ENCODE results near the gene CGNL1.

Gene CGNL1

DNA sequence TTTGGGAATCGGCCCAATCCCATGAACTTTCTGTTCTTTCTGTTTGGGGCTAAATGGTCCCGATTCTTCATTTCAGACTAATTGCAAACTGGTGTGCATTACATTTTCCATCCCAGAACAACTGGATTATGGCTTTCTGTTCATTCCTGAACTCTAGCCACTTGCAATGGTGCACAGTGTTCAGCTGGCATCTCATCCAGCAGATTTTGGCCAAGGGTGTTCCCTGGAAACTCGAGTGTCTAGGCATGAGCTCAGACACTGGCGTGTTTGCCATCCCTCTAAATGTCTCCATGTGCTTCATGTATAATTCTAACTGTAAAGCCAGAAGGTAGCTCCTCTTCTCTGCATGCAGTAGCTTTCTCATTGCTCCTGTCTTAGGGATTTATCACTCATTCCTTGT, 118.3 kb downstream of the CGNL1 start:
- H3K36me3 ChIP-seq (replicated peaks; ENCODE audit: insufficient read depth, low read length): no peaks in the 10 kb centered on the region
- no peak overlapping the region for H3K9ac ChIP-seq (ENCODE audit: low read length)
- peaks cover 8% of the 10 kb centered on the region for H3K4me1 ChIP-seq (ENCODE audit: low read length)
- no peak overlapping the region for H3K4me3 ChIP-seq (ENCODE audit: low read length)
- H4K20me1 ChIP-seq (ENCODE audit: insufficient read depth, low read length): no peaks in the 10 kb centered on the region
- DNase-seq: no peak
- no peaks in the 10 kb centered on the region for H3F3A ChIP-seq (ENCODE audit: insufficient read depth, low read length)
- H3K9me3 ChIP-seq (replicated peaks; ENCODE audit: insufficient read depth, low read length): no peaks in the 10 kb centered on the region
- H3K27ac ChIP-seq (ENCODE audit: low read length): no peak overlapping the region
- H2AFZ ChIP-seq (ENCODE audit: low read length): no peak overlapping the region
- no peaks in the 10 kb centered on the region for H3K79me2 ChIP-seq (ENCODE audit: low read length)
- no peak overlapping the region for H3K4me2 ChIP-seq (ENCODE audit: low read depth, low read length)
- H3K9me2 ChIP-seq (replicated peaks; ENCODE audit: insufficient read depth, low read length): no peaks in the 10 kb centered on the region
- H3K27me3 ChIP-seq (replicated peaks; ENCODE audit: insufficient read depth, low read length): no peaks in the 10 kb centered on the region
- TF ChIP-seq EZH2 (optimal IDR thresholded peaks at IDR 0.05; ENCODE audit: low read depth, low read length) (no peak), EZH2phosphoT487 (IDR thresholded peaks at IDR 0.05; ENCODE audit: low read length) (no peak)
- TF ChIP-seq, protein P1, sequence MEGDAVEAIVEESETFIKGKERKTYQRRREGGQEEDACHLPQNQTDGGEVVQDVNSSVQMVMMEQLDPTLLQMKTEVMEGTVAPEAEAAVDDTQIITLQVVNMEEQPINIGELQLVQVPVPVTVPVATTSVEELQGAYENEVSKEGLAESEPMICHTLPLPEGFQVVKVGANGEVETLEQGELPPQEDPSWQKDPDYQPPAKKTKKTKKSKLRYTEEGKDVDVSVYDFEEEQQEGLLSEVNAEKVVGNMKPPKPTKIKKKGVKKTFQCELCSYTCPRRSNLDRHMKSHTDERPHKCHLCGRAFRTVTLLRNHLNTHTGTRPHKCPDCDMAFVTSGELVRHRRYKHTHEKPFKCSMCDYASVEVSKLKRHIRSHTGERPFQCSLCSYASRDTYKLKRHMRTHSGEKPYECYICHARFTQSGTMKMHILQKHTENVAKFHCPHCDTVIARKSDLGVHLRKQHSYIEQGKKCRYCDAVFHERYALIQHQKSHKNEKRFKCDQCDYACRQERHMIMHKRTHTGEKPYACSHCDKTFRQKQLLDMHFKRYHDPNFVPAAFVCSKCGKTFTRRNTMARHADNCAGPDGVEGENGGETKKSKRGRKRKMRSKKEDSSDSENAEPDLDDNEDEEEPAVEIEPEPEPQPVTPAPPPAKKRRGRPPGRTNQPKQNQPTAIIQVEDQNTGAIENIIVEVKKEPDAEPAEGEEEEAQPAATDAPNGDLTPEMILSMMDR (IDR thresholded peaks at IDR 0.05; ENCODE audit: low read length): no peak

DNA sequence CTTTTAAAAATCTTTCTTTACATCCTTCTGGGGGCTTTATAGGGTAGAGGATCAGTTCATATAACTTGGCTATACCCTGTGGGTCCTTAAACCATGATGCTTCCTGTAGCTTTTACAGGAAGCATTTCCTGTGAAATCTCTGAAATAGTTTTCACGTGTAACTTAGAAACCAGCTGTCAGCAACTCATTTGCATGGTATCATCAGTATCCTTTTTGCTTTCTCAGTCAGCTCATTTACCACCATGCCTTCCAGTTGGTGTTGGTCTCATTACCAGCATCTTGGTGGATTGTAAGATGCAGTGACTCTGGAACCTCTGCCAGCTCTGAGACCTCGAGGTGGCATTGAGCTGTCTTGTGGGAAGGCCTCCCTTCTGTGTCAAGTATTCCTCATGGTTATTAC, 118.7 kb downstream of the CGNL1 start:
- Histone ChIP-seq H3K4me1 (ENCODE audit: low read length) (peaks cover 8% of the 10 kb centered on the region), H3K9ac (ENCODE audit: low read length) (no peak overlapping the region), H3K36me3 (replicated peaks; ENCODE audit: insufficient read depth, low read length) (no peaks in the 10 kb centered on the region), H3K4me2 (ENCODE audit: low read depth, low read length) (no peak overlapping the region), H3K9me3 (replicated peaks; ENCODE audit: insufficient read depth, low read length) (no peaks in the 10 kb centered on the region), H2AFZ (ENCODE audit: low read length) (no peak overlapping the region), H3K9me2 (replicated peaks; ENCODE audit: insufficient read depth, low read length) (no peaks in the 10 kb centered on the region), H3K27ac (ENCODE audit: low read length) (no peak overlapping the region), H3K4me3 (ENCODE audit: low read length) (no peak overlapping the region), H4K20me1 (ENCODE audit: insufficient read depth, low read length) (no peaks in the 10 kb centered on the region), H3F3A (ENCODE audit: insufficient read depth, low read length) (no peaks in the 10 kb centered on the region), H3K79me2 (ENCODE audit: low read length) (no peaks in the 10 kb centered on the region), H3K27me3 (replicated peaks; ENCODE audit: insufficient read depth, low read length) (no peaks in the 10 kb centered on the region)
- TF ChIP-seq EZH2 (optimal IDR thresholded peaks at IDR 0.05; ENCODE audit: low read depth, low read length) (no peak), EZH2phosphoT487 (IDR thresholded peaks at IDR 0.05; ENCODE audit: low read length) (no peak)
- TF ChIP-seq, protein P1 (IDR thresholded peaks at IDR 0.05; ENCODE audit: low read length): no peak
- peak; percentile 30 for DNase-seq

DNA sequence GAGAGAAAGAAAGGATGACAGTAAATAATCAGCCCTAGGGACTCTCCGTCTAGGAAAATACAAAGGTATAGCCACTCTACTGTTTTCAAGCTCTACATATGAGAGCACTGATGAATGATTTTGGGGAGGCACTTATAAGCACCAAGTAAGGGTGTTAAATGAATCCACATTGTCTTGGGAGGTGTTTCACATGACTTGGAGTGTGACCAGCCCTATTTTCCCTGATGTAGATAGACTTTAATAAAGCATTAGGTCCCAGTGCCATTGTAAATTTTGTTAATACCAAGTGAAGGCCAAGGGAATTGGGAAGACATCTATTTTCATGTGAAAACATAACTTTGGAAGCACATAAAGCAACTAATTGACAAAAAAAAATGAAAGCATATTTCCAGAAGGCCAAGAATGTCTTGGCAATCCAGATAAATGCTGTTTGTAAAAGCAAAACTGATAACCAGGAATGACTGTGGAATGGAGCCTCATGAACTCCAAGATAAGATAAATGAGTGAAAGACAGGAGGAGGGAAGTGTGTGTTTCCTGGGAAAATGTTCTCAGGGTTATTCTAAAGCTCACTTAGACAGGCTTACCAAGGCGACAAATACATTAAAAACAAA, 119.4 kb downstream of the CGNL1 start:
- Histone ChIP-seq H3K4me1 (ENCODE audit: low read length) (peaks cover 8% of the 10 kb centered on the region), H3K9ac (ENCODE audit: low read length) (no peak overlapping the region)

More for the DNA sequence above, 119.4 kb downstream of the CGNL1 start:
- H3K27me3 ChIP-seq (replicated peaks; ENCODE audit: insufficient read depth, low read length): no peaks in the 10 kb centered on the region
- no peak for DNase-seq
- TF ChIP-seq EZH2 (optimal IDR thresholded peaks at IDR 0.05; ENCODE audit: low read depth, low read length) (no peak), EZH2phosphoT487 (IDR thresholded peaks at IDR 0.05; ENCODE audit: low read length) (no peak)
- TF ChIP-seq, protein P1 (IDR thresholded peaks at IDR 0.05; ENCODE audit: low read length): no peak
- no peaks in the 10 kb centered on the region for H3K79me2 ChIP-seq (ENCODE audit: low read length)
- no peaks in the 10 kb centered on the region for H4K20me1 ChIP-seq (ENCODE audit: insufficient read depth, low read length)
- H3K36me3 ChIP-seq (replicated peaks; ENCODE audit: insufficient read depth, low read length): no peaks in the 10 kb centered on the region
- no peaks in the 10 kb centered on the region for H3K9me3 ChIP-seq (replicated peaks; ENCODE audit: insufficient read depth, low read length)
- H3K4me2 ChIP-seq (ENCODE audit: low read depth, low read length): no peak overlapping the region
- H2AFZ ChIP-seq (ENCODE audit: low read length): no peak overlapping the region
- no peaks in the 10 kb centered on the region for H3F3A ChIP-seq (ENCODE audit: insufficient read depth, low read length)
- H3K9me2 ChIP-seq (replicated peaks; ENCODE audit: insufficient read depth, low read length): no peaks in the 10 kb centered on the region
- H3K27ac ChIP-seq (ENCODE audit: low read length): no peak overlapping the region
- H3K4me3 ChIP-seq (ENCODE audit: low read length): no peak overlapping the region
